Upper lobe of left lung (tissue), 4 donors: ENCODE results near the gene LRR1.

Experiments used
- POLR2A ChIP-seq, 4 donors: fragments of 450-650 bp; IDR thresholded peaks; one replicate each; pipeline ENCODE4 v1.5.1; 2016 to 2017; ENCODE audit warnings: antibody characterized with exemption in 4 of 4, mild to moderate bottlenecking in 2 of 4
- TF ChIP-seq, protein P1 (sequence below), 6 experiments: fragments of 450-650 bp in 4 of 6; fragments of 200-600 bp in 2 of 6; sonication (generic) in 2 of 6; IDR thresholded peaks; one replicate each; pipeline ENCODE4 v1.5.1; 2016 to 2019; ENCODE audit warnings: antibody characterized with exemption in 6 of 6

GRCh38 chr14:49598485-49599300 lies at the start of gene LRR1:
- TF ChIP-seq, protein P1, sequence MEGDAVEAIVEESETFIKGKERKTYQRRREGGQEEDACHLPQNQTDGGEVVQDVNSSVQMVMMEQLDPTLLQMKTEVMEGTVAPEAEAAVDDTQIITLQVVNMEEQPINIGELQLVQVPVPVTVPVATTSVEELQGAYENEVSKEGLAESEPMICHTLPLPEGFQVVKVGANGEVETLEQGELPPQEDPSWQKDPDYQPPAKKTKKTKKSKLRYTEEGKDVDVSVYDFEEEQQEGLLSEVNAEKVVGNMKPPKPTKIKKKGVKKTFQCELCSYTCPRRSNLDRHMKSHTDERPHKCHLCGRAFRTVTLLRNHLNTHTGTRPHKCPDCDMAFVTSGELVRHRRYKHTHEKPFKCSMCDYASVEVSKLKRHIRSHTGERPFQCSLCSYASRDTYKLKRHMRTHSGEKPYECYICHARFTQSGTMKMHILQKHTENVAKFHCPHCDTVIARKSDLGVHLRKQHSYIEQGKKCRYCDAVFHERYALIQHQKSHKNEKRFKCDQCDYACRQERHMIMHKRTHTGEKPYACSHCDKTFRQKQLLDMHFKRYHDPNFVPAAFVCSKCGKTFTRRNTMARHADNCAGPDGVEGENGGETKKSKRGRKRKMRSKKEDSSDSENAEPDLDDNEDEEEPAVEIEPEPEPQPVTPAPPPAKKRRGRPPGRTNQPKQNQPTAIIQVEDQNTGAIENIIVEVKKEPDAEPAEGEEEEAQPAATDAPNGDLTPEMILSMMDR (IDR thresholded peaks at IDR 0.05): no peak
- peak in 3 of 4 donors; percentile 54 to 78 (median 75) for TF ChIP-seq POLR2A (IDR thresholded peaks at IDR 0.05)
